IMR-90 (cell line): Measurements from ENCODE around the gene ZKSCAN1.
A peak's percentile ranks its signal among the peaks of the same experiment; 100 is the strongest.

Experiments used
- CEBPB ChIP-seq: IDR thresholded peaks from 2 replicates; pipeline ENCODE4 v1.6.1; 2012; ENCODE audit warnings: low read depth, low read length, improper control_type of control experiment
- CHD1 ChIP-seq: IDR thresholded peaks from 2 replicates; pipeline ENCODE4 v1.6.1; 2012; ENCODE audit warnings: low read depth, low read length, improper control_type of control experiment
- ELK1 ChIP-seq: fragments of 150-350 bp; IDR thresholded peaks from 2 replicates; pipeline ENCODE4 v1.6.1; 2016; ENCODE audit warnings: low read depth, mild to moderate bottlenecking, low read length, moderate library complexity, borderline replicate concordance
- MAFK ChIP-seq: IDR thresholded peaks from 2 replicates; pipeline ENCODE4 v1.6.1; 2012; ENCODE audit warnings: low read depth, low read length, improper control_type of control experiment
- MAZ ChIP-seq: IDR thresholded peaks from 2 replicates; pipeline ENCODE4 v1.6.1; 2012; ENCODE audit warnings: low read depth, mild to moderate bottlenecking, low read length, improper control_type of control experiment, moderate library complexity, borderline replicate concordance
- MXI1 ChIP-seq: IDR thresholded peaks from 2 replicates; pipeline ENCODE4 v1.6.1; 2012; ENCODE audit warnings: low read depth, mild to moderate bottlenecking, low read length, moderate library complexity, borderline replicate concordance
- POLR2A ChIP-seq: IDR thresholded peaks from 2 replicates; pipeline ENCODE4 v1.6.1; 2012; ENCODE audit warnings: mild to moderate bottlenecking, low read depth, low read length
- RAD21 ChIP-seq: IDR thresholded peaks from 2 replicates; pipeline ENCODE4 v1.6.1; 2012; ENCODE audit warnings: low read length, improper control_type of control experiment
- RFX5 ChIP-seq: IDR thresholded peaks from 2 replicates; pipeline ENCODE4 v1.8.0; 2012; ENCODE audit warnings: low read depth, mild to moderate bottlenecking, low read length, moderate library complexity
- SMC3 ChIP-seq: fragments of 150-350 bp; IDR thresholded peaks from 2 replicates; pipeline ENCODE4 v1.6.1; 2016; ENCODE audit warnings: low read depth, mild to moderate bottlenecking, antibody characterized with exemption, low read length, moderate library complexity
- TF ChIP-seq, protein P1 (sequence below): conservative IDR thresholded peaks from 2 replicates; pipeline ENCODE4 v1.5.1; 2012; ENCODE audit warnings: mild to moderate bottlenecking, low read depth, low read length, improper control_type of control experiment

- TF ChIP-seq, protein P1, sequence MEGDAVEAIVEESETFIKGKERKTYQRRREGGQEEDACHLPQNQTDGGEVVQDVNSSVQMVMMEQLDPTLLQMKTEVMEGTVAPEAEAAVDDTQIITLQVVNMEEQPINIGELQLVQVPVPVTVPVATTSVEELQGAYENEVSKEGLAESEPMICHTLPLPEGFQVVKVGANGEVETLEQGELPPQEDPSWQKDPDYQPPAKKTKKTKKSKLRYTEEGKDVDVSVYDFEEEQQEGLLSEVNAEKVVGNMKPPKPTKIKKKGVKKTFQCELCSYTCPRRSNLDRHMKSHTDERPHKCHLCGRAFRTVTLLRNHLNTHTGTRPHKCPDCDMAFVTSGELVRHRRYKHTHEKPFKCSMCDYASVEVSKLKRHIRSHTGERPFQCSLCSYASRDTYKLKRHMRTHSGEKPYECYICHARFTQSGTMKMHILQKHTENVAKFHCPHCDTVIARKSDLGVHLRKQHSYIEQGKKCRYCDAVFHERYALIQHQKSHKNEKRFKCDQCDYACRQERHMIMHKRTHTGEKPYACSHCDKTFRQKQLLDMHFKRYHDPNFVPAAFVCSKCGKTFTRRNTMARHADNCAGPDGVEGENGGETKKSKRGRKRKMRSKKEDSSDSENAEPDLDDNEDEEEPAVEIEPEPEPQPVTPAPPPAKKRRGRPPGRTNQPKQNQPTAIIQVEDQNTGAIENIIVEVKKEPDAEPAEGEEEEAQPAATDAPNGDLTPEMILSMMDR: no peak
- TF ChIP-seq POLR2A (peak; percentile 91), RAD21 (no peak), MXI1 (no peak), MAFK (no peak), ELK1 (peak; percentile 42; the same call in 1 of the 2 replicates), RFX5 (no peak), MAZ (peak; percentile 23; the same call in 1 of the 2 replicates), CHD1 (peak; percentile 67; the same call in 1 of the 2 replicates), SMC3 (no peak), CEBPB (no peak)
Observed at GRCh38 chr7:100015232-100016214, at the start of gene ZKSCAN1.
